H7 (cell line): ENCODE measurements around the gene KCNQ2. TPM values are rescaled to one million over a fixed set of nuclear protein-coding genes. Genes with fewer than 3 reads are reported as not detected.

ENCODE experiments used
- DNase-seq: peaks from one replicate; pipeline ENCODE4 v3.0.0; 2012
- H3K27me3 ChIP-seq: 2 replicates; pipeline ENCODE4 v1.6.0; 2011; ENCODE audit warnings: mild to moderate bottlenecking, low read length; ENCODE audit not compliant: control insufficient read depth, insufficient read depth
- H3K36me3 ChIP-seq: replicated peaks from 2 replicates; pipeline ENCODE4 v1.5.1; 2011; ENCODE audit warnings: low read length; ENCODE audit not compliant: control insufficient read depth, insufficient read depth
- H3K4me3 ChIP-seq: 2 replicates; pipeline ENCODE4 v1.5.1; 2011; ENCODE audit warnings: low read depth, mild to moderate bottlenecking, control low read depth, low read length, moderate library complexity; ENCODE audit not compliant: insufficient read depth
- total RNA-seq: library from RNA; depleted of rRNA; stranded (reverse); fragments of >200 nt; shearing (Covaris generic); gene quantifications from 2 replicates; pipeline ENCODE4 v1.2.3, GENCODE V29; 2014

The KCNQ2 gene
- total RNA-seq, 1 experiment from 2014 or later = 129 TPM

GRCh38 chr20:63404129-63405085 is 68.0 kb downstream of the KCNQ2 start:
- no peaks in the 10 kb centered on the region for H3K27me3 ChIP-seq
- no peak overlapping the region for H3K4me3 ChIP-seq
- peak; percentile 88 for DNase-seq
- no peaks in the 10 kb centered on the region for H3K36me3 ChIP-seq

- no peak overlapping the region for H3K4me3 ChIP-seq
- H3K27me3 ChIP-seq = no peaks in the 10 kb centered on the region
- DNase-seq = no peak
- no peaks in the 10 kb centered on the region for H3K36me3 ChIP-seq
Observed at GRCh38 chr20:63403403-63404105, 68.9 kb downstream of the KCNQ2 start.

- Histone ChIP-seq H3K27me3 (no peaks in the 10 kb centered on the region), H3K4me3 (no peak overlapping the region)
- DNase-seq = no peak
Observed at GRCh38 chr20:63402860-63403220, 69.6 kb downstream of the KCNQ2 start.

GRCh38 chr20:63402181-63402859 is 70.1 kb downstream of the KCNQ2 start:
- Histone ChIP-seq H3K27me3 (no peaks in the 10 kb centered on the region), H3K36me3 (no peaks in the 10 kb centered on the region), H3K4me3 (no peak overlapping the region)
- no peak for DNase-seq

More at GRCh38 chr20:63402860-63403220, 69.6 kb downstream of the KCNQ2 start:
- H3K36me3 ChIP-seq = no peaks in the 10 kb centered on the region

GRCh38 chr20:63401384-63402110 is 70.9 kb downstream of the KCNQ2 start:
- Histone ChIP-seq H3K36me3 (no peaks in the 10 kb centered on the region), H3K27me3 (no peaks in the 10 kb centered on the region), H3K4me3 (no peak overlapping the region)
- no peak for DNase-seq

- no peak overlapping the region for H3K4me3 ChIP-seq
- DNase-seq = no peak
- H3K36me3 ChIP-seq = no peaks in the 10 kb centered on the region
- H3K27me3 ChIP-seq = no peaks in the 10 kb centered on the region
Observed at GRCh38 chr20:63400486-63401210, 71.8 kb downstream of the KCNQ2 start.

GRCh38 chr20:63399596-63400375 is 72.7 kb downstream of the KCNQ2 start:
- Histone ChIP-seq H3K27me3 (no peaks in the 10 kb centered on the region), H3K36me3 (no peaks in the 10 kb centered on the region), H3K4me3 (no peak overlapping the region)
- no peak for DNase-seq

- Histone ChIP-seq H3K27me3 (no peaks in the 10 kb centered on the region), H3K4me3 (no peak overlapping the region), H3K36me3 (no peaks in the 10 kb centered on the region)
- DNase-seq = no peak
Observed at GRCh38 chr20:63398744-63399514, 73.5 kb downstream of the KCNQ2 start.

GRCh38 chr20:63397946-63398450 is 74.5 kb downstream of the KCNQ2 start:
- Histone ChIP-seq H3K27me3 (no peaks in the 10 kb centered on the region), H3K4me3 (no peak overlapping the region), H3K36me3 (no peaks in the 10 kb centered on the region)
- no peak for DNase-seq

GRCh38 chr20:63397155-63397843 is 75.2 kb downstream of the KCNQ2 start:
- DNase-seq = no peak
- Histone ChIP-seq H3K36me3 (no peaks in the 10 kb centered on the region), H3K27me3 (no peaks in the 10 kb centered on the region), H3K4me3 (no peak overlapping the region)

GRCh38 chr20:63396300-63396699 is 76.2 kb downstream of the KCNQ2 start:
- no peak overlapping the region for H3K4me3 ChIP-seq
- H3K36me3 ChIP-seq = no peaks in the 10 kb centered on the region
- no peak for DNase-seq
- H3K27me3 ChIP-seq = no peaks in the 10 kb centered on the region

- no peaks in the 10 kb centered on the region for H3K36me3 ChIP-seq
- H3K4me3 ChIP-seq = no peak overlapping the region
- no peaks in the 10 kb centered on the region for H3K27me3 ChIP-seq
- no peak for DNase-seq
Observed at GRCh38 chr20:63395723-63396122, 76.7 kb downstream of the KCNQ2 start.
